HUDEP-2 (cell line): ENCODE data around the gene ATP8A1.
"Not testable (repeated sequence)": the region's sequence is repeated elsewhere in the genome, so short reads cannot be mapped to it uniquely, and the experiment has no call there.

Source experiments
- DNase-seq, 76 experiments: peaks; one replicate each; lab custom pipeline; 2025; ENCODE audit not compliant: unreplicated experiment in 76 of 76; lab: John Stamatoyannopoulos, UW

ATP8A1 gene

GRCh38 chr4:42478946-42479345 lies 178.0 kb downstream of the ATP8A1 start:
- DNase-seq, result no peak

DNA sequence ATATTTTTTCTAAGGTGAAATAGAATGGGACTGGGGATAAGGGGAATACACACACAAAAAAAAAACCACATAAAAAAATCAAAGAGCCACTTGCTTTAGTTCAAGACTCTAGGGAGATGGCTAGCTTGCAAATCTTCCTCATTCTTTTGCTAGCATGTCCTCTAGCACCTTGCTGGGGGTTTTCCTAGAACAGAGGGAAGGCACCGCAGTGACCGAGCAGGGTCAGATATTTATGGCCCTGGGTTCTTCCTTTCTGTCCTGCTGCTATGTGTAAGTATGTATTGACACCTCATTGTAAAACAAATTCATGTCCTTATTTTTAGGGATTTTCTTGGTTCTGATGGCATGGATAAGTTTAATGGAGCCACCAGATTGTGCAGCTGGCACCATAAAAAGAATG lies 178.4 kb downstream of the ATP8A1 start:
- DNase-seq, result no peak

DNA sequence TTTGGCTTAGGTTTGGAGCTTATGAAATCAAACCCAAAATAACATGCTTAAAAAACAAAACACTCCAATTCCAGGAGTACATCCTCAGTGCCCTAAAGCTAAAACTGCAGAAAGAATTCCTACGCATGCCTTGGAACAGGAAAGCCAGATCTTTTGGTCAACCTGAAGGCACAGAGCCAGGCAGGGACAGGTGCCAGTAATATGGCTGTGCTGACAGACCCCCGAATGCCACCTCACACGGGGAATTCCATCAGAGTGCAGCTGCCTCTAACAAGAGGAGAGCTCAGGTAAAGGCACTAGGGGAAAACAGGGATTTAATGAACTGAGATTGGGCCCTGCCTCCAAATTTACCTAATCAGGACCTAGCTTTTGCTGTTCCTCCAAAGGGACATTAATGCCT lies 182.5 kb downstream of the ATP8A1 start:
- DNase-seq, result no peak

DNA sequence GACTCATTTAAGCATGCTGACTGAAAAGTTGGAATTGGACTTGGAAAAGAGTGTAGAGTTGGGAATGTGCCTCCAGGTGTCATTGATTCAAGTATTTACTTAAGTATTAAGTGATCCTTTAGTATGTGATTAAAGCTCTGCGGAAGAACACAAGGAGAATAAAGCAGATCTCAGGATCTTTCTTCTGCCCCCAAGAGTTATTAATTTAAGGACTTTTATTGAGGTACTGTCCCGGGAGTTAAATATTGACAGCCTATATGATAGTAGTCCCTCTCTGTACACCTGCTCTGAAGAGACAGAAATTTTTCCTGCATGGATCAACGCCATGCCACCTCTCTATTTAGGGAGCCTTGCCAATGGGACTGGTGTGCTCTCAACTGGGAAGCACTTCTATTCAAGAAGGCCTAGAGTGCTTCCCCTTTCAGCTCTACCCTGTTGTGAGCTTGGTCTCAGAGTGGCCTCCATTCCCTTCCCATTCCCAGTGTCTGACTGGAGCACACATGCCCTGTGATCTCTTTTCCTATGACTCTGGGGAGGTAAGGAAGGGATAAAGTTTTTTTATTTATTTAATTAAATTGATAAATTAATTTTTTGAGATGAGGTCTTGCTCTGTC lies 183.7 kb downstream of the ATP8A1 start:
- no peak for DNase-seq

DNA sequence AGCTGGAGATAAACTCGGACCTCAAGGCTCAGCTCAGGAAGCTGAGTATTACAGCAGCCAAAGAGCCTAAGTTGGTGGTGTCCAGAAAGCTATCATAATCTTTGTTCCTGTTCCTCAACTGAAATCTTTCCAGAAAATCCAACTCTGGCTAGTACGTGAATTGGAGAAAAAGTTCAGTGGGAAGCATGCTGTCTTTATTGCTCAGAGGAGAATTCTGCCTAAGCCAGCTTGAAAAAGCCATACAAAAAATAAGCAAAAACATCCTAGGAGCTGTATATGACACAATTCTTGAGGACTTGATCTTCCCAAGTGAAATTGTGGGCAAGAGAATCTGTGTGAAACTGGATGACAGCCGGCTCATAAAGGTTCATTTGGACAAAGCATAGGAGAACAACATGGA lies 185.0 kb downstream of the ATP8A1 start:
- DNase-seq, result no peak

DNA sequence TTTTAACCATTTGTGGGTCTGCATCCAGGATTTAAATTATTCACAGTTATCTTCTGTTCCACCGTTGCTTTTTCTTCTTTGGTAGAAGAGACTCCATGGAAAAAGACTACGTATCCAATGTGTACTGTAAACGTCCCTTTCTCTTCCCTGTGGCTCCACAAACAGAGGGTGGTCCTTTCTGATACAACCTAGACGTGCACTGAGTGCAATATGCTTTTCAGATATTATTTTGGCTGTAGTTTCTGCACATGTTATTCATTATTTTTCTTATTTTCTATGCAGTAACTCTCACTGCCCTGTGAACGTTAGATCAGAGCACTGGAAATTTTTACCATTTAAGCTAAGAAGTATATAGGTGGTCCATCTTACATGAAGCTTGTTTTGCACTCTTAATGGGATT lies 186.9 kb downstream of the ATP8A1 start:
- no peak for DNase-seq

DNA sequence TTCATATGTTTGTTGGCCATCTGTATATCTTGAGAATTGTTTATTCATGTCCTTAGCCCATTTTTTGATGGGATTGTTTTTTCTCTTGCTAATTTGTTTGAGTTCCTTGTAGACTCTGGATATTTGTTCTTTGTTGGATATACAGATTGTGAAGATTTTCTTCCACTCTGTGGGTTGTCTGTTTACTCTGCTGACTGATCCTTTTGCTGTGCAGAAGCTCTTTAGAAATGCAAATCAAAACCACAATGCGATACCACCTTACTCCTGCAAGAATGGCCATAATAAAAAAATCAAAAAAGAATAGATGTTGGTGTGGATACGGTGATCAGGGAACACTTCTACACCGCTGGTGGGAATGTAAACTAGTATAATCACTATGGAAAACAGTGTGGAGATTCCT lies 189.1 kb downstream of the ATP8A1 start:
- not testable (repeated sequence) for DNase-seq

DNA sequence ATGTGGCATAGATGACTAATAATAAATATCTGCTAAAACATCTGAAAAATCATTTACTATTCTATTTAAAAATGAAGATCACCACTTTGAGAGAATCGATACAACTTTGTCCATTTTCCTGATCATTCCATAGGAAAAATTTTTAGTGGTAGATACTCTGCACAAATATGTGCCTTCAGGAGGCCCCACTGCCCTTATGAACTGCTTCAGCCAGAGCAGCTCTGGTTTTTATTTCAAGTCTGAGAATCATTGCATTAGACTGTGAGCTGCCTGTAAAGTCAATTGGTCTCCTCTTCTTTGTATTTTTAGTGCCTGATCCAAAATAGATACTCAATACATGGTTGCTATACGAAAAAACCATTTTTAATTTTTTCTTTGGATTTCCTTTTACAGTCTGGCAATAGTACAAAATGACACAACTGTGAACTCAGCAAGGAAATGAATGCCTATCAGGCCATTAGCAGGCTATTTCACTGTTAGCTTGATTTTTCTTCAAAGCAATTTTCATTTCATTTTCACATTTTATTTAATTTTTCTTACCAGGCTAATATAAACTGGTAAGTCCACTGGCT lies 190.5 kb downstream of the ATP8A1 start:
- no peak for DNase-seq

- no peak for DNase-seq
These were observed 192.3 kb downstream of the ATP8A1 start for GRCh38 chr4:42464550-42465094.

- not testable (repeated sequence) for DNase-seq
These were observed 195.7 kb downstream of the ATP8A1 start for GRCh38 chr4:42461216-42461615.

DNA sequence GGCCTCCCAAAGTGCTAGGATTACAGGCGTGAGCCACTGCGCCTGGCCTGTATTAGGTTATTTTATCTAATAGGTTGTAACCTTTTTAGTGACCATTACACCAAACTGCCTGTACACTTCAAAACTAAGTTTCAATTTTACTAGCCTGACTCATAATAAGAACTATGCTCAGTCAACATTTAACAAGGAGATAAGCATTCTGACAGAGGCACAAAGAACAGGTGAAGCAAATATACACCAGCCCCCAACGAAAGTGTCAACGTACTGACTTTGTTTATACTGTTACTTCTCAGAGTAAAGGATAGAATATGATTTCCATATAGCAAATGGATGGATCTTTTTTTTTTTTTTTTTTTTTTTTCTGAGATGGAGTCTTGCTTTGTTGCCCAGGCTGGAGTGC lies 196.9 kb downstream of the ATP8A1 start:
- no peak for DNase-seq

DNA sequence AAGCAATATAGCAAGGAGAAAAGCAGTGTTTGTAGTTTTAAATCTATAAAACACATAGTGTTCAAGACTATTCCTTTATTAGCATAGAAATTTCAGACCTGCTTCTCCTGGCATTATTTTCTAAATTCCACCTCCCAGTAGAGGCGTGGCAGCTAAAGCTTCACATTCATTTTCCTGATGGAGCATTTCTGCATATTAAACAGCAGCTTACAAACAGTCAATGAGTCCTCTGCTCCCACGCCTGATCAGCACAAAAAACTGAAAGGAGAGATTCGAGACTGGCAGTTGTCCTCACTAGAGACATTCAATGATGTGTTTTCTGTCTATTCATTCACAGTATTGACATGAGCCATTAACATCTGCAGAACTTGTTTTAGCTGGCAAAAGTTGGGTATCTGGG lies 198.2 kb downstream of the ATP8A1 start:
- no peak for DNase-seq

DNA sequence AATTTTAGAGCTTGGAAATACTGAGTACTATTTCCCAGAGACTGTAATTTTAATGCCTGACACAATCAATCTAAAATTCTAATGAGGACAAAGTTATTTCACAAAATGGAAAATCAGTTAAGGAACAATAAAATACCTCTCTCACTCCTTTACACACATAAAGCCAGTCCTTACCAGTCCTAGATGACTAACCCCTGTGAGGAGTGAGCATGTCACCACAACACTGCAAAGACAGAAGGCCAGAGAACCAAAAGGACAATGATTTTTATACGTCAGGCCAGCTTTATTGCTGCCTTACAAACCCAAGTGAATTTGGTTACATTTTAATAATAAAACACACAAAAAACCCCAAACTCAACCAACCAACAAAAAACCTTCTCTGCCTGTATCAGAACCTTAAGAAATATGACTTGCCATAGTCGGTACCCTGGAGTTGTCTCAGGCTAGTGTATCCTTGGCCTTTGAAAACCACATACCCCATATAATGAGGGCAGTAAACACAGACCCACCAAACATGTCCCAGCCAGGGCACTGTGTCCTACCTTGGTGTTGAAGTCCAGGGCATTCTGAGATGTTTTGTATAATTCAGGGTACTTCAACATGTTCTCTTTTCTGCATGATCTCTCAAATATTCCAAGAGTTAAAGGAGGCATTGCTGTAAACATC lies 202.0 kb downstream of the ATP8A1 start:
- DNase-seq, result no peak

DNA sequence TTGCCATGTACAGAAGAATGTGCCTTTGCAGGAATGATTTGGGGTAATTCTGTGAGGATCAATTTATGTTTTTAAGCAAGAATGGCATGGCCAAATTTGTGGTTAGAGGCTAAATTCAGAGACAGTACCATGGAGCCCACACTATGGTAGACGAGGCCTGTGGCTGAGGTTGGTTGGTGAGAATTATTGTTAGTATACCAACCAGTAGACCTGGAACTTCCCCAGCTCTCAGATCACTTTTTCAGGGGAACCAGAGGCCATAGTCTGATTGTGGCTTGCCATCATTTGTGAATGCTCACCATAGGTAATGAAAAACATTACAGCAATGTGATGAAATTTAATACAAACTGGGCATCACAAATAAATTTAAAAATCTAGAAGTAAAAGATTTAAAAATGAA lies 203.3 kb downstream of the ATP8A1 start:
- no peak for DNase-seq

DNA sequence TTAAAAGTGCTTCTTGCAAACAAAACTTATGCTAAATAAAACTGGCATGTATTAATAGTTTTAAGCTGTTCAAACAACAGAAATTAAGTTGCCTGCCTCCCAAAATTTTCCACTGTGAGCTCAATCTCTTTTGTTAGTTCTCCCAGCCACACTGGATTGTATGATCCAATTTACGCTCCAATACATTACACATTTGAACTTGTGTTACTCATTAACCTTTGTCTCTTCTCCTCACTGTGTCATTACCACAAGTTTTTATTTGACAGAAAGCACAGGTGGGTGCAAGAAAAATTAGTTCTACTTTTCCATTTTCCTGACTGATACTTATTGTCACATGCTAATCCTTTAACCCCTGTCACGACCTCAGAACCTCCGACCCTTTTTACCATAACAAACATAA lies 204.1 kb downstream of the ATP8A1 start:
- no peak for DNase-seq

- DNase-seq, result no peak
These were observed 210.1 kb downstream of the ATP8A1 start for GRCh38 chr4:42446823-42447222.

DNA sequence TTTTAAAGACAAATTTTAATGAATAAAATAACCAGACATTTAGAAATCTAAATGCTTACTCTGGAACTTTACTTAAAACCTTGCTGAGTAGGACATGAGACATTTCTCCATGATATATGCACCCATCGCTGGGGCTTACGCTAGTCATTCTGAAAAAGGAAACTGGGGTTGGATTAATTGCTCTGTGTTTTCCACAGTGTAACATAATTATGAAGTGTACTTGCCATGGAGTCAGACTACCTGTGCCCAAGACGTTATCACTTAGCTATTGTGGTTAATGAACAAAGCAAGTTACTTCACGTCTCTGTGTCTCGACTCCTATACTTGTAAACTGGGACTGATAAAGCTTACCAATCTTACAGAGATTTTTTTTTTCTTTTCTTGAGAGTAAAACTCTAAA lies 211.9 kb downstream of the ATP8A1 start:
- DNase-seq, result no peak

DNA sequence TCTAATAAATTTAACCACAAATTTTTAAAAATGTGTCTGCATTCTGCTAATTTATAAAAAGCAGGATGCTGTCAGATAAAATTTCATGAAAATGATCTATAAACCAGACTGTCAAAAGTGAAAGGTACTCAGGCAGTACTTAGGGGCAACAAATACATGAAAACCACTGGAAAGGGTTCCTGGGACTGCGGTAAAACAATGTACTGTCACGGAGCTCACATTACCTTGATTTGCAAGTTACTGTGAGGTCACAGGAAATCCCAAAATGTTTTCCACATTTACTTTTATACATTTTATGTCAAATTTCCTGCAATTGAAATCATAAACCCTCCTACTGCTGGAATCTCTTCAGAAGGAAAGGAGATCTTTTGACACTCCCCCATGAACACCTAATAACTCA lies 214.3 kb downstream of the ATP8A1 start:
- no peak for DNase-seq

GRCh38 chr4:42440083-42440482 lies 216.8 kb downstream of the ATP8A1 start:
- no peak for DNase-seq

- no peak for DNase-seq
These were observed 219.9 kb downstream of the ATP8A1 start for GRCh38 chr4:42436928-42437565.

GRCh38 chr4:42428036-42428435 lies 228.9 kb downstream of the ATP8A1 start:
- no peak for DNase-seq
